ENCODE measurements around the gene ABCC1.
"Not testable (repeated sequence)": the region's sequence is repeated elsewhere in the genome, so short reads cannot be mapped to it uniquely, and the experiment has no call there.

Gene ABCC1

GRCh38 chr16:15952265-15952711 lies 2.9 kb downstream of the ABCC1 start:
- DNase-seq (ENCODE audit: extremely low spot score), result no peak
- TF ChIP-seq FOXK2 (IDR thresholded peaks at IDR 0.05), result no peak
- no peak for TF ChIP-seq TARDBP (IDR thresholded peaks at IDR 0.05)
- no peak for TF ChIP-seq CTBP1 (IDR thresholded peaks at IDR 0.05; ENCODE audit: borderline replicate concordance)
- no peak for TF ChIP-seq ARNT (IDR thresholded peaks at IDR 0.05)
- TF ChIP-seq SP1 (IDR thresholded peaks at IDR 0.05), result no peak
- no peak for TF ChIP-seq ELF4 (IDR thresholded peaks at IDR 0.05)
- ChIA-PET CTCF (no interaction called here), POLR2A (no interaction called here)

DNA sequence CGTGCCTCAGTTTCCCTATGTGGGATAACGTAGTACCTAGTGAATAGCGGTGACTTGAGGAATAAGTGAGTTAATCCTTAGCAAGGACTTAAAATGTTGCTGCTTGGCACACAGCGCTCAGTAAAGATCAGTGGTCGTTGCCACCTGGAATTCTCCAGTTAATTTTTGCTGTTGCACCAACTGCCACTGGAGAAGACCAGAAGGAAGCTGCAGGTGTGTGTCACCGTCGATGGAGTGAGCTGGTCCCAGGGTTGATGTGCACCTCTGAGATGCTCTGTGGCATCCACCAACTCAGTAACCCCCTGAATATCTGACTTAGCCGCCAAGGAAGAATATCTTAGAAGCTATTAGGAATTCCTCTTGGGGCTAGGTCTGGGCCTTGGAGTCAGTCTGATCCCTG lies 4.1 kb downstream of the ABCC1 start:
- ChIA-PET CTCF (no interaction called here), POLR2A (no interaction called here)

GRCh38 chr16:15953929-15954813 lies 4.8 kb downstream of the ABCC1 start:
- TF ChIP-seq L3MBTL2 (conservative IDR thresholded peaks at IDR 0.05) (no peak), ARNT (IDR thresholded peaks at IDR 0.05) (no peak)
- POLR2A ChIA-PET, result no interaction called here
- CTCF ChIA-PET, result no interaction called here
- DNase-seq (ENCODE audit: extremely low spot score), result no peak

More for the DNA sequence above, 4.1 kb downstream of the ABCC1 start:
- TF ChIP-seq SP1 (IDR thresholded peaks at IDR 0.05) (no peak), FOXK2 (IDR thresholded peaks at IDR 0.05) (no peak)
- no peak for DNase-seq (ENCODE audit: extremely low spot score)

DNA sequence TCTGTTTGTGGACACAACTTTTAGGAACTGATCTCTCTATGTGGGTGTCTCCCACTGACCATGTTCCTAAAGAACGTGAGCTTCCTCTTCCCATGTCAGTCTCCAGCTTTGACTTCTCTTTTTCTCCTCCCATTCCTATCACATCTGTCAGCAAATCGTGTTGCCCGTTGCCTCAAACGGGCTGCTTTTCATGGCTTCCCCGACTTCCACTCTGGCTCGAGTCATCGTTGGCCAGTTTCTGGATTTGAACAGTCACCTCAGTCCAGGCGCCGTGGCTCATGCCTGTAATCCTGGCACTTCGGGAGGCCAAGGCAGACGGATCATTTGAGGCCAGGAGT lies 5.4 kb downstream of the ABCC1 start:
- ChIA-PET POLR2A (no interaction called here), CTCF (no interaction called here)
- TF ChIP-seq SUZ12 (IDR thresholded peaks at IDR 0.05) (no peak), NFRKB (IDR thresholded peaks at IDR 0.05) (no peak), ZNF384 (IDR thresholded peaks at IDR 0.05) (no peak), LEF1 (IDR thresholded peaks at IDR 0.05; ENCODE audit: borderline replicate concordance) (no peak), ARNT (IDR thresholded peaks at IDR 0.05) (no peak), FOXA1 (IDR thresholded peaks at IDR 0.05) (no peak), TARDBP (IDR thresholded peaks at IDR 0.05) (no peak), SP1 (IDR thresholded peaks at IDR 0.05) (no peak), L3MBTL2 (conservative IDR thresholded peaks at IDR 0.05) (no peak), FOXM1 (IDR thresholded peaks at IDR 0.05; ENCODE audit: borderline replicate concordance) (no peak), ELF4 (IDR thresholded peaks at IDR 0.05) (no peak), CTBP1 (IDR thresholded peaks at IDR 0.05; ENCODE audit: borderline replicate concordance) (no peak)
- DNase-seq (ENCODE audit: extremely low spot score), result no peak

- ChIA-PET CTCF (no interaction called here), POLR2A (no interaction called here)
- TF ChIP-seq L3MBTL2 (conservative IDR thresholded peaks at IDR 0.05) (no peak), BHLHE40 (IDR thresholded peaks at IDR 0.05; ENCODE audit: borderline replicate concordance) (no peak), TARDBP (IDR thresholded peaks at IDR 0.05) (no peak), CTBP1 (IDR thresholded peaks at IDR 0.05; ENCODE audit: borderline replicate concordance) (no peak), FOXM1 (IDR thresholded peaks at IDR 0.05; ENCODE audit: borderline replicate concordance) (no peak), HDGF (IDR thresholded peaks at IDR 0.05; ENCODE audit: borderline replicate concordance) (no peak)
- no peak for DNase-seq (ENCODE audit: extremely low spot score)
Observed at GRCh38 chr16:15955425-15955824, 6.0 kb downstream of the ABCC1 start.

- CTCF ChIA-PET; POLR2A ChIA-PET; DNase-seq (ENCODE audit: extremely low spot score): not testable (repeated sequence)
Observed at GRCh38 chr16:15956106-15956505, 6.7 kb downstream of the ABCC1 start.

DNA sequence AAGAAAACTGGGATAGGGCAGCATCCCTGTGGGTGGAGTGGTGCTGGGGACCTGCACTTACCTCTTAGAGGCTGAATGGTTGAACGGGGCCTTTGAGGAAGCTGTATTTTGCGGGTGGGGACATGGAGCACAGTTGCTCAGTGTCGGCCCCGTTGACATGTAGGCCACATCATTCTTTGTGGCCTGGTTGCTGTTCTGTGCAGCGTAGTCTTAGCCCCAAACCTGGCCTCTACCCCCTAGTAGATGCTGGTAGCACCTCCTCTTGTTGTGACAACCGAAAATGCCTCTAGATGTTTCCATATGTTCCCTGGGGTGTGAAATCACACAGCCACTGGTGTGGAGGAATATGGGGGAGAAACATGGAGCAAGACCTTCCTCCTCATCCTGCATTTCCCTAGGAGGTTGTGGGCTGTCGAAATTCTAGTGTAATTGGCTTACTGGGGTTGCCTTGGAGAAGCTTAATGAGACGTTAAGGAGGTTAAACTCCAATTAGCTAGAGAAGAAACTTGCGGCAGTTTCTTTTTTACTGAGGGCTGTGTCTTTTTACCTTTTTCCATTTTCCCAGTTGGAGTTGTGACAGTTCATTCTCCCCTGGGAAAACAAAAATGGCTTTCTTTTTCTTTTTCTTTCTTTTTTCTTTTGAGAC lies 9.4 kb downstream of the ABCC1 start:
- DNase-seq (ENCODE audit: extremely low spot score), result no peak
- ChIA-PET POLR2A (no interaction called here), CTCF (no interaction called here)
- no peak for TF ChIP-seq L3MBTL2 (conservative IDR thresholded peaks at IDR 0.05)
- TF ChIP-seq SUZ12 (IDR thresholded peaks at IDR 0.05), result no peak
- TF ChIP-seq CTBP1 (IDR thresholded peaks at IDR 0.05; ENCODE audit: borderline replicate concordance), result no peak
- no peak for TF ChIP-seq NFRKB (IDR thresholded peaks at IDR 0.05)
- TF ChIP-seq BHLHE40 (IDR thresholded peaks at IDR 0.05; ENCODE audit: borderline replicate concordance), result no peak
- no peak for TF ChIP-seq FOXM1 (IDR thresholded peaks at IDR 0.05; ENCODE audit: borderline replicate concordance)
- no peak for TF ChIP-seq TARDBP (IDR thresholded peaks at IDR 0.05)
- TF ChIP-seq HDGF (IDR thresholded peaks at IDR 0.05; ENCODE audit: borderline replicate concordance), result no peak
- TF ChIP-seq ARNT (IDR thresholded peaks at IDR 0.05), result no peak
- TF ChIP-seq SP1 (IDR thresholded peaks at IDR 0.05), result no peak
- no peak for TF ChIP-seq FOXA1 (IDR thresholded peaks at IDR 0.05)
- TF ChIP-seq, protein P1, sequence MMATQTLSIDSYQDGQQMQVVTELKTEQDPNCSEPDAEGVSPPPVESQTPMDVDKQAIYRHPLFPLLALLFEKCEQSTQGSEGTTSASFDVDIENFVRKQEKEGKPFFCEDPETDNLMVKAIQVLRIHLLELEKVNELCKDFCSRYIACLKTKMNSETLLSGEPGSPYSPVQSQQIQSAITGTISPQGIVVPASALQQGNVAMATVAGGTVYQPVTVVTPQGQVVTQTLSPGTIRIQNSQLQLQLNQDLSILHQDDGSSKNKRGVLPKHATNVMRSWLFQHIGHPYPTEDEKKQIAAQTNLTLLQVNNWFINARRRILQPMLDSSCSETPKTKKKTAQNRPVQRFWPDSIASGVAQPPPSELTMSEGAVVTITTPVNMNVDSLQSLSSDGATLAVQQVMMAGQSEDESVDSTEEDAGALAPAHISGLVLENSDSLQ (IDR thresholded peaks at IDR 0.05), result no peak

DNA sequence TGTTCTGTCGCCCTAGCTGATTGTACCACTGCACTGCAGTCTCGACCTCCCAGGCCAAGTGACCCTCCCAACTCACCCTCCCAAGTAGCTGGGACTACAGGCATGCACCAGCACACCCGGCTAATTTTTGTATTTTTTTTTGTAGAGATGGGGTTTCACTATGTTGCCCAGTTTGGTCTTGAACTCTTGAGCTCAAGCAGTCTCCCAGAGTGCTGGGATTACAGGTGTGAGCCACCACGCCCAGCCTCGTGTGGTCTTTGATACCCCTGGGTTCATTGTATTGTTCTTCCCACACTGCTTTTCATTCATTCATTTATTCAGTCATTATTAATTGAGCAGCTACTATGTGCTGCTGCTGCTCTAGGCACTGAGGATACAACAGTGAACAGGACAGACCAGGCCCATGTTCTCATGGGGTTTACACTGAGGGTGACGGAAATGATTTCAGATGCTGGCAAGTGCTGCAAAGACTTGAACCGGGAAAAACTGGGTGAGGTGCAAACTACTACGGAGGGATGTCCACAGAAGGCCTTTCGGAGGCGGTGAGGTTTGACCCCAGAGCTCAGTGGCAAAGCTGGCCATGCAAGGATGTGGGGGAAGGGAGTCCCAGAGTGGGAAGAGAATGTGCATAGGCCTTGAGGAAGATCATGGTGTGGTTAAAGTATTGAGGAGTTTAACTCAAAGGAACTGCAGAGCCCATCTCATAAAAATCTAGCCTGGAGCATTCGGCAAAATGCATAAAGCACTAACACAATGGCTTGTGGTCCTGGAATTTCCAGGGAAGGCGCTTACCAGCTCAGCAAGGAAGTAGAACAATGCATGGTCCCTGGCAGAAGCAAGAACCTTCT lies 10.9 kb downstream of the ABCC1 start:
- POLR2A ChIA-PET, result interaction anchor here (1.4 kb wide), 1 partner anchor 10 kb away, joined by 4 read pairs; no protein-coding TSS in a partner anchor

More for the DNA sequence above, 10.9 kb downstream of the ABCC1 start:
- no peak for DNase-seq (ENCODE audit: extremely low spot score)
- TF ChIP-seq ELF4 (IDR thresholded peaks at IDR 0.05) (no peak), HDGF (IDR thresholded peaks at IDR 0.05; ENCODE audit: borderline replicate concordance) (no peak), SP1 (IDR thresholded peaks at IDR 0.05) (no peak), FOXK2 (IDR thresholded peaks at IDR 0.05) (no peak), NFRKB (IDR thresholded peaks at IDR 0.05) (no peak), ZNF384 (IDR thresholded peaks at IDR 0.05) (no peak), TARDBP (IDR thresholded peaks at IDR 0.05) (no peak), FOXM1 (IDR thresholded peaks at IDR 0.05; ENCODE audit: borderline replicate concordance) (no peak), ARNT (IDR thresholded peaks at IDR 0.05) (no peak), BHLHE40 (IDR thresholded peaks at IDR 0.05; ENCODE audit: borderline replicate concordance) (no peak), FOXA1 (IDR thresholded peaks at IDR 0.05) (no peak), SUZ12 (IDR thresholded peaks at IDR 0.05) (no peak)
- CTCF ChIA-PET, result no interaction called here

All from HEK293T (cell line).